ENCODE results near the gene CRYBG2. TPM values are rescaled to one million over a fixed set of nuclear protein-coding genes. Genes with fewer than 3 reads are reported as not detected.
A peak's percentile ranks its signal among the peaks of the same experiment; 100 is the strongest.

CRYBG2 gene
- total and polyA plus RNA-seq, 7 donors = 0.01 to 2.9 (median 0.56) TPM; not detected in 4

DNA sequence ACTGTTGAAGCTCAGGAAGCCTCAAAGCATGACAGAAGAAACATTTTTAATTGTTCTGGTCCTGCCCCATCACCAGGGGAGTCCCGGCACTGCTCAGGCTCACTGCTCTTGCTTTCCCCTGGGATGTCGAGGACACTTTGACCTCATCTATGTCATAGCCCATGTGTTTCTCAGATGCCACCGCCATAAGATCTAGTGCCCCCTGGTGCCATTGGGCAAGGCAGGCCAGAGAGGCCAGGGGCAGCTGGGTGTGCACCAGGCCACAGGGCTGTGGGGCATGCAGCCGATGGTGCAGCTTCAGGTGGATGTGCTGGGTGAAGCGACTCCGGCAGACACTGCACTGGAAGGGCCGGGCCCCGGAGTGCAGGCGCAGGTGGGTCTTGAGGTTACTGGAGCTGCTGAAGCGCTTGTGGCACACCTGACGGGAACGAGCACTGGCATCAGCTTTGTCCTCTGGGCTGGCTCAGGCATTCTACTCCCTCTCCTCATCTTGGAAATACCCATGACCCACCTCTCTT is 7.7 kb upstream of the CRYBG2 start:
- intact Hi-C loops (cut with DNase I) = no loop called here
- TF ChIP-seq, protein P1, sequence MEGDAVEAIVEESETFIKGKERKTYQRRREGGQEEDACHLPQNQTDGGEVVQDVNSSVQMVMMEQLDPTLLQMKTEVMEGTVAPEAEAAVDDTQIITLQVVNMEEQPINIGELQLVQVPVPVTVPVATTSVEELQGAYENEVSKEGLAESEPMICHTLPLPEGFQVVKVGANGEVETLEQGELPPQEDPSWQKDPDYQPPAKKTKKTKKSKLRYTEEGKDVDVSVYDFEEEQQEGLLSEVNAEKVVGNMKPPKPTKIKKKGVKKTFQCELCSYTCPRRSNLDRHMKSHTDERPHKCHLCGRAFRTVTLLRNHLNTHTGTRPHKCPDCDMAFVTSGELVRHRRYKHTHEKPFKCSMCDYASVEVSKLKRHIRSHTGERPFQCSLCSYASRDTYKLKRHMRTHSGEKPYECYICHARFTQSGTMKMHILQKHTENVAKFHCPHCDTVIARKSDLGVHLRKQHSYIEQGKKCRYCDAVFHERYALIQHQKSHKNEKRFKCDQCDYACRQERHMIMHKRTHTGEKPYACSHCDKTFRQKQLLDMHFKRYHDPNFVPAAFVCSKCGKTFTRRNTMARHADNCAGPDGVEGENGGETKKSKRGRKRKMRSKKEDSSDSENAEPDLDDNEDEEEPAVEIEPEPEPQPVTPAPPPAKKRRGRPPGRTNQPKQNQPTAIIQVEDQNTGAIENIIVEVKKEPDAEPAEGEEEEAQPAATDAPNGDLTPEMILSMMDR (IDR thresholded peaks at IDR 0.05) = no peak
- Histone ChIP-seq H3K4me1 (no peaks in the 10 kb centered on the region), H3K4me3 (no peak overlapping the region), H3K27me3 (ENCODE audit: insufficient read depth in 3 of 3, low read length in 2 of 3) (peaks cover 0 to 73% (median 15%) of the 10 kb centered on the region in 3 donors), H3K9me3 (no peaks in the 10 kb centered on the region), H3K27ac (no peak overlapping the region), H3K36me3 (ENCODE audit: insufficient read depth in 1 of 2, low read depth in 1 of 2) (no peaks in the 10 kb centered on the region)
- ATAC-seq (no peak), DNase-seq (peak in 1 of 2 donors; percentile 29)
- 81 to 90% (median 84%) methylated on average over 12 of the region's 12 CpGs for WGBS, 3 donors

DNA sequence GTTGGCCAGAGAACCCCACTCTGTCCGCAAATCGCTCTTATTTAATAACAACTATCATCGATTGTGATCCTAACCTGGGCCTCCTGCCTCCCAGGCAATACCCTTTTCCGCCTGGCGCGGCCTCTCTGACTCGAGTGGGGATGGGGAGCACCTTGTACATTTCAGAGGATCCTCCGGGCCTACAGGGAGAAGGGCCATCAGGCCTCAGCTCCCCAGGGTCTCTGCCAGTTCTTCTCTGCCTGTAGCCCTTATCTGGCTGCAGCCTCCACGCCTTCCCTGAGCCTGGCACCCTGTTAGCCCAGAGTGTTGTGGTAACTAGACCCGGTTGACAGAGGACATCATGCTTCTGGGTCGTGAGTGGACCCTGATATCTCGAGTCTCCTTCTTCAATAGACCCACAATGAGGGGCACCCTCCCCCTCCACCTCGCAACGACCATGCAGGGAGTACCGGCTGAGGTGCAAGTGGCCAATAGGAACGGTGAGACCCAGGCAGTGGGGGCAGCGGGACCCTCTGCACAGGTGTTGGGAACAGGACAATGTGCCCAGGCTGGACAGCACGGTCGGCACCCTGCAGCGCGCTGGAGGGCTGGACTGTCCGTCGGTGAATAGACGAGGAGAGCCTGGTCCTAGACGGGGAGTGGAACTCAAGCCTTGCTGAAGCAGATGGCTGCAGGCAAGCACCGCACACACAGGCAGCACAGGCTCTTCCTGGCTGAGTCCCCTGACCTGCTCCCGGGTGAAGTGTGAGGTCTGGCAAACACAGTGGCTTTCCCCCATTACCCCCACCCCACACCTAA is 7.1 kb upstream of the CRYBG2 start:
- ATAC-seq (no peak), DNase-seq (no peak)
- H3K9me3 ChIP-seq = no peaks in the 10 kb centered on the region
- peak overlapping the region; percentile 48 for H3K4me3 ChIP-seq
- intact Hi-C loops (cut with DNase I) = no loop called here
- TF ChIP-seq, protein P1 (IDR thresholded peaks at IDR 0.05) = no peak
- H3K27me3 ChIP-seq (ENCODE audit: insufficient read depth in 3 of 3, low read length in 2 of 3) = peaks cover 0 to 71% (median 15%) of the 10 kb centered on the region in 3 donors
- H3K4me1 ChIP-seq = no peaks in the 10 kb centered on the region
- H3K36me3 ChIP-seq (ENCODE audit: insufficient read depth in 1 of 2, low read depth in 1 of 2) = no peaks in the 10 kb centered on the region
- no peak overlapping the region for H3K27ac ChIP-seq
- WGBS, 3 donors = 51 to 56% (median 53%) methylated on average over 27 of the region's 27 CpGs

DNA sequence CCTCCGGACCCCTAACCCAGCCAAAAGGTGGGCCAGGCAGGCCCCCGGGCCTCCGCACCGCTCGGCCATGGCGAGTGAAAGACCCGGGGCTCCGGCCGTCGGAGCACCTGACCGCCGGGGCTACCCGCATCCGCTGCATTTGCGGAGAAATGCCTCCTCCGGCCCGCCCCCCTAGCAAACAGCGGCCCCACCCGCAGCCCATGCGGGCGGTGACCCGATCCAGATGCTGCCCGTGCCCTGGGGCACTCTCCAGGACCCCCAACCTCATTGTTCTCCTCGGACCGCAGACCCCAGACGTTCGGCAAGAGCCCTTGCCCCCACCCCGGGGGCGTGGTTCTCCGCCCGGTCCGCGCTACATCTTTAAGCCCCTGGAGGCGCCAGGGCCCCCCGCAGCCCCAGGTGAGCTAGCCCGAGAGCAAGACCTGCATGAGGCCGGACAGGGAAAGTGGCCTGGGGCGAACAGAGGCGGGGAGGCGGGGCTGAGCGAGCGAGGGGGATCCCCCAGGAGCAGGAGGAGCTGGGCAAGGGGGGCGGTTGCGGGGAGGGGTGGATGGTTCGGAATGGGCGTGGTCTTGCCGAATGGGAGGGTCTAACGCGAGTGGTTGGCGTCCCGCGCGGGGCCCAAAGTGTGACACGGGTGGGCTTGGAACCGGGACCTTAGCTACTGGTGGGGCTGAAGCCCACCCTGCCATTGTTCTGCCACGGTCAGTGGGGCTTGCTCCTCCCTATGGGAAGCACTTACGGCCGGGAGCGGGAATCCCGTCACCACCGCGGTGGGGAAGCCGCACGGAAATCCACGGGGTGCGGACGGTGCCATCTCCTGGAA is 6.3 kb upstream of the CRYBG2 start:
- peaks cover 0 to 70% (median 15%) of the 10 kb centered on the region in 3 donors for H3K27me3 ChIP-seq (ENCODE audit: insufficient read depth in 3 of 3, low read length in 2 of 3)

More for the DNA sequence above, 6.3 kb upstream of the CRYBG2 start:
- DNase-seq (no peak), ATAC-seq (no peak)
- no peaks in the 10 kb centered on the region for H3K4me1 ChIP-seq
- TF ChIP-seq, protein P1 (IDR thresholded peaks at IDR 0.05) = no peak
- no peaks in the 10 kb centered on the region for H3K9me3 ChIP-seq
- WGBS, 3 donors = 1 to 2% (median 2%) methylated on average over 63 to 67 of the region's 67 CpGs
- H3K27ac ChIP-seq = no peak overlapping the region
- H3K4me3 ChIP-seq = peak overlapping the region; percentile 48
- intact Hi-C loops (cut with DNase I) = no loop called here
- no peaks in the 10 kb centered on the region for H3K36me3 ChIP-seq (ENCODE audit: insufficient read depth in 1 of 2, low read depth in 1 of 2)
